Smooth muscle cell (in vitro differentiated cells): ENCODE measurements around the gene MX2. TPM values are rescaled to one million over a fixed set of nuclear protein-coding genes. Genes with fewer than 3 reads are reported as not detected.
"Not testable (repeated sequence)": the region's sequence is repeated elsewhere in the genome, so short reads cannot be mapped to it uniquely, and the experiment has no call there.

Experiments used
- DNase-seq: peaks from one replicate; lab custom pipeline; 2025; ENCODE audit not compliant: unreplicated experiment; lab: John Stamatoyannopoulos, UW
- H2AFZ ChIP-seq: fragments of 200-600 bp; sonication (generic); 2 replicates; pipeline ENCODE4 v1.6.0; 2016; ENCODE audit warnings: antibody characterized with exemption, low read depth, mild to moderate bottlenecking
- H3F3A ChIP-seq: fragments of 200-600 bp; sonication (generic); 2 replicates; pipeline ENCODE4 v1.6.0; 2017; ENCODE audit warnings: antibody characterized with exemption, low read depth
- H3K27ac ChIP-seq: fragments of 200-600 bp; sonication (generic); 2 replicates; pipeline ENCODE4 v1.5.1; 2016; ENCODE audit warnings: low read depth, mild to moderate bottlenecking
- H3K27me3 ChIP-seq: fragments of 200-600 bp; sonication (generic); 2 replicates; pipeline ENCODE4 v1.6.1; 2016; ENCODE audit warnings: low read depth, mild to moderate bottlenecking
- H3K36me3 ChIP-seq: fragments of 200-600 bp; sonication (generic); 2 replicates; pipeline ENCODE4 v1.5.1; 2016; ENCODE audit warnings: low read depth
- H3K4me1 ChIP-seq: fragments of 200-600 bp; sonication (generic); 2 replicates; pipeline ENCODE4 v1.5.1; 2016; ENCODE audit warnings: low read depth
- H3K4me2 ChIP-seq: fragments of 200-600 bp; sonication (generic); 2 replicates; pipeline ENCODE4 v1.6.0; 2016; ENCODE audit warnings: mild to moderate bottlenecking
- H3K4me3 ChIP-seq: fragments of 200-600 bp; sonication (generic); 2 replicates; pipeline ENCODE4 v1.5.1; 2016; ENCODE audit warnings: mild to moderate bottlenecking
- H3K79me2 ChIP-seq: fragments of 200-600 bp; sonication (generic); 2 replicates; pipeline ENCODE4 v1.6.0; 2016; ENCODE audit warnings: low read depth, mild to moderate bottlenecking
- H3K9ac ChIP-seq: fragments of 200-600 bp; sonication (generic); 2 replicates; pipeline ENCODE4 v1.6.0; 2016; ENCODE audit warnings: low read depth
- H3K9me3 ChIP-seq: fragments of 200-600 bp; sonication (generic); replicated peaks from 2 replicates; pipeline ENCODE4 v1.5.1; 2016; ENCODE audit warnings: low read depth
- H4K20me1 ChIP-seq: fragments of 200-600 bp; sonication (generic); 2 replicates; pipeline ENCODE4 v1.6.0; 2016; ENCODE audit warnings: low read depth
- CTCF ChIP-seq: fragments of 200-600 bp; sonication (generic); IDR thresholded peaks from 2 replicates; pipeline ENCODE4 v1.5.1; 2017; ENCODE audit warnings: borderline replicate concordance, mild to moderate bottlenecking, antibody characterized with exemption; ENCODE audit not compliant: insufficient read depth, poor library complexity, severe bottlenecking
- WGBS: methylation state at CpG from one replicate; pipeline ENCODE4 v1.1.7; 2016; ENCODE audit warnings: low lambda C conversion rate; 5-methylcytosine and 5-hydroxymethylcytosine counted together
- polyA plus RNA-seq: library from polyadenylated mRNA; unstranded; fragments of >200 nt; fragmentation: Nextera tagmentation; extraction: Ambion mirVana; gene quantifications from 2 replicates; pipeline ENCODE4 v1.2.1, GENCODE V29; 2016
- total RNA-seq: library from RNA; depleted of rRNA; stranded (reverse); fragments of >200 nt; gene quantifications from 2 replicates; pipeline ENCODE4 v1.2.3, GENCODE V29; 2014

The MX2 gene
- total and polyA plus RNA-seq, 2 experiments from 2014 or later, result 2.5 to 3.1 TPM

- H3K9ac ChIP-seq, result no peak overlapping the region
- no peaks in the 10 kb centered on the region for H3K79me2 ChIP-seq
- H2AFZ ChIP-seq, result no peak overlapping the region
- no peak overlapping the region for H3K27ac ChIP-seq
- H3K4me3 ChIP-seq, result no peak overlapping the region
- DNase-seq, result no peak
- peaks cover 10% of the 10 kb centered on the region for H3K27me3 ChIP-seq
- 75% methylated on average over 1 of the region's 1 CpG for WGBS
- no peaks in the 10 kb centered on the region for H3K36me3 ChIP-seq
- no peak for TF ChIP-seq CTCF
- no peaks in the 10 kb centered on the region for H3K9me3 ChIP-seq
- no peaks in the 10 kb centered on the region for H3K4me1 ChIP-seq
- no peaks in the 10 kb centered on the region for H3F3A ChIP-seq
- H3K4me2 ChIP-seq, result no peak overlapping the region
- H4K20me1 ChIP-seq, result no peaks in the 10 kb centered on the region
Measured at GRCh38 chr21:41410361-41410760, 48.5 kb downstream of the MX2 start.

DNA sequence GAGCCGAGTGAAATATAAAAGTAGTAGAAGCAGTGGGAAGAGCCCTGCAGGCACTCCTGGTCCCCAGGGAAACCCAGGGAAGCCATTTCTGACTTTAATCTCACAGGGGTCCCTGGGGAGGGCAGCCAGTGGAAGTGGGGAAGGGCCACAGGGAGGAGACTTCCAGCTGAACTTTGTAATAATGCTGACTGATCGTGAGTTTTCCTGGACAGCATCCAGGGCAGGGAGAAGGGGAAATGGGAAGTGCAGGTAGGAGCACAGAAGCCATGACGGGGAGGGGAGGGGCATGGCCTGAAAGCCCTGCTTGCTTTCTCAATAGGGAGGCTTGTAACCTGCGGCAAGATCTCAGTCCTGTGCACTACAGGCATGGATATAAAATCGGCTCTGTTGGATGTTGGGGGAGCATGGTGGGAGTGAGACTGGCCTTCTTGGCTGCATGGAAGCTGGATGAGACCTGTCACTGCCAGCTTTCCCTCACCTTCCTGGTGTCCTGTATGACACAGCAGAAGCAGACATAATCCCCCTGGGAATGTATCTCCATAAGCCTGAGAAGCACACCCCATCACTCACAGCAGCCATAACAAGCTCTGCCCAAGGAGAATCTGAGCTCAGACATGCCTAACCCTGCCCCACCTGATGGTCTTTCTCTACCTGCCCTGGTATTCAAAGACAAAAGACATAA is 49.1 kb downstream of the MX2 start:
- Histone ChIP-seq H3K9ac (no peak overlapping the region), H3K4me1 (no peaks in the 10 kb centered on the region), H3K9me3 (no peaks in the 10 kb centered on the region), H3K27me3 (peaks cover 10% of the 10 kb centered on the region), H3K27ac (no peak overlapping the region), H4K20me1 (no peaks in the 10 kb centered on the region), H2AFZ (no peak overlapping the region), H3K36me3 (no peaks in the 10 kb centered on the region), H3F3A (no peaks in the 10 kb centered on the region), H3K4me3 (no peak overlapping the region), H3K79me2 (no peaks in the 10 kb centered on the region), H3K4me2 (no peak overlapping the region)
- TF ChIP-seq CTCF, result no peak
- WGBS, result 90% methylated on average over 5 of the region's 5 CpGs
- DNase-seq, result no peak

DNA sequence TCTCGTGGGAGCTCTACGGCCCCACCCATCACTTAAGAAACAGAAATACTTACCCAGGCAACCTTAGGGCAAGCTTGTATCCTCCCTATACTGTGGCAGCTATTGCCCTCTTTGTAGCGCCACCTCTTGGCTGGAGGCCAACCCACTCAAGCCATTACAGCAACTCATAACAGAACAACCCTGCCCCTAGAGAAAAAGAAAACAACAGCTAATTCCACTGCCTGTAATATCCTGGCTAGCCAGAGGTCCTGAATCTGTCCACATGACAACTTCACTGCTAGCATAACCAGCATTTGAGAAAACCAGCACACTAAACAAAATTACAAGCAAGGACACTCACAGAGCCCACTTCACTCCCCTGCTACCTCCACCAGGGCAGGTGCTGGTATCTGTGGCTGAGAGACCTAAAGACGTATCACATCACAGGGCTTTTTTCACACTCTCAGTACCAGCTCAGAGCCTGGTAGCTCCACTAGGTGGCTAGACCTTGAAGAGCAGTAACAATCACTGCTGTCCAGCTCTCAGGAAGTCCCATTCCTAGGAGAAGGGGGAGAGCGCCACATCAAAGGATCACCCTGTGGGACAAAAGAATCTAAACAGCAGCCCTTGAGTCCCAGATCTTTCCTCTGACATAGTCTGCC is 49.7 kb downstream of the MX2 start:
- no peaks in the 10 kb centered on the region for H3K4me1 ChIP-seq
- H3K36me3 ChIP-seq, result no peaks in the 10 kb centered on the region
- H3K9ac ChIP-seq, result no peak overlapping the region
- 86% methylated on average over 5 of the region's 5 CpGs for WGBS
- no peaks in the 10 kb centered on the region for H4K20me1 ChIP-seq
- TF ChIP-seq CTCF, result no peak
- no peaks in the 10 kb centered on the region for H3F3A ChIP-seq
- no peak overlapping the region for H3K4me3 ChIP-seq
- H3K4me2 ChIP-seq, result no peak overlapping the region
- no peak overlapping the region for H2AFZ ChIP-seq
- no peak overlapping the region for H3K27ac ChIP-seq
- no peak for DNase-seq
- H3K9me3 ChIP-seq, result no peaks in the 10 kb centered on the region
- H3K27me3 ChIP-seq, result peaks cover 9% of the 10 kb centered on the region
- H3K79me2 ChIP-seq, result no peaks in the 10 kb centered on the region

DNA sequence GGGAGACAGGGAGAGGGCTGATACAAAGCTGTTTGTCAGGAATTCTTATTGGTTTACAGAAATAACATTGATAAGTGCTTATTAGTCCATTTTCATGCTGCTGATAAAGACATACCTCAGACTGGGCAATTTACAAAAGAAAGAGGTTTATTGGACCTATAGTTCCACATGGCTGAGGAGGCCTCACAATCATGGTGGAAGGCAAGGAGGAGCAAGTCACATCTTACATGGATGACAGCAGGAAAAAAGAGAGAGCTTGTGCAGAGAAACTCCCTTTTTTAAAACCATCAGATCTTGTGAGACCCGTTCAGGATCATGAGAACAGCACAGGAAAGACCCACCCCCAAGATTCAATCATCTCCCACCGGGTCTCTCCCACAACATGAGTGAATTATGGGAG is 55.7 kb downstream of the MX2 start:
- H3F3A ChIP-seq, H3K9ac ChIP-seq, H3K79me2 ChIP-seq, H3K9me3 ChIP-seq, H3K4me3 ChIP-seq, H3K4me2 ChIP-seq, H4K20me1 ChIP-seq, H2AFZ ChIP-seq, H3K27ac ChIP-seq, H3K4me1 ChIP-seq, H3K27me3 ChIP-seq, H3K36me3 ChIP-seq, DNase-seq: not testable (repeated sequence)
- 83% methylated on average over 2 of the region's 2 CpGs for WGBS
